H9 (cell line): ENCODE data around the gene MSI2. TPM values are rescaled to one million over a fixed set of nuclear protein-coding genes. Genes with fewer than 3 reads are reported as not detected.

Experiments used
- DNase-seq: peaks from one replicate; pipeline ENCODE4 v3.0.0-alpha.2; 2017
- H2AFZ ChIP-seq: one replicate; pipeline ENCODE4 v1.6.1; 2013; ENCODE audit warnings: mild to moderate bottlenecking, low read length, control low read depth, moderate library complexity
- H2AK5ac ChIP-seq: 2 replicates; pipeline ENCODE4 v1.6.1; 2013; ENCODE audit warnings: low read length, control low read depth, mixed read lengths; ENCODE audit not compliant: insufficient read length
- H2BK120ac ChIP-seq: one replicate; pipeline ENCODE4 v1.6.1; 2013; ENCODE audit warnings: low read depth, mild to moderate bottlenecking, low read length, control low read depth, inconsistent platforms; ENCODE audit not compliant: poor library complexity, severe bottlenecking
- H2BK12ac ChIP-seq: 2 replicates; pipeline ENCODE4 v1.6.1; 2013; ENCODE audit warnings: low read length, control low read depth, mixed read lengths, low read depth; ENCODE audit not compliant: insufficient read length
- H2BK15ac ChIP-seq: 2 replicates; pipeline ENCODE4 v1.6.1; 2013; ENCODE audit warnings: low read depth, low read length, control low read depth
- H2BK20ac ChIP-seq: one replicate; pipeline ENCODE4 v1.6.1; 2013; ENCODE audit warnings: low read depth, mild to moderate bottlenecking, low read length, control low read depth, inconsistent platforms; ENCODE audit not compliant: poor library complexity, severe bottlenecking
- H2BK5ac ChIP-seq: 2 replicates; pipeline ENCODE4 v1.6.1; 2013; ENCODE audit warnings: low read length, control low read depth, mixed read lengths; ENCODE audit not compliant: insufficient read length
- H3K14ac ChIP-seq: 2 replicates; pipeline ENCODE4 v1.6.1; 2013; ENCODE audit warnings: low read length, control low read depth; ENCODE audit not compliant: insufficient read depth
- H3K18ac ChIP-seq: 2 replicates; pipeline ENCODE4 v1.6.1; 2013; ENCODE audit warnings: low read depth, mild to moderate bottlenecking, mixed read lengths, low read length, control low read depth; ENCODE audit not compliant: insufficient read length
- H3K23ac ChIP-seq: 2 replicates; pipeline ENCODE4 v1.6.1; 2013; ENCODE audit warnings: low read length, control low read depth, mixed read lengths, low read depth; ENCODE audit not compliant: insufficient read length
- H3K23me2 ChIP-seq: 2 replicates; pipeline ENCODE4 v1.6.1; 2013; ENCODE audit warnings: low read depth, mild to moderate bottlenecking, mixed read lengths, low read length, control low read depth; ENCODE audit not compliant: insufficient read length, poor library complexity, severe bottlenecking
- H3K27ac ChIP-seq: 2 replicates; pipeline ENCODE4 v1.5.1; 2013; ENCODE audit warnings: low read length, control low read depth, mixed read lengths, low read depth; ENCODE audit not compliant: insufficient read length
- H3K27me3 ChIP-seq: 2 replicates; pipeline ENCODE4 v1.6.1; 2013; ENCODE audit warnings: low read length, control low read depth, inconsistent platforms; ENCODE audit not compliant: insufficient read depth
- H3K4ac ChIP-seq: 2 replicates; pipeline ENCODE4 v1.6.1; 2013; ENCODE audit warnings: low read depth, mild to moderate bottlenecking, control low read depth, inconsistent platforms, low read length, moderate library complexity
- H3K4me1 ChIP-seq: 2 replicates; pipeline ENCODE4 v1.6.1; 2013; ENCODE audit warnings: low read length, control low read depth, inconsistent platforms; ENCODE audit not compliant: insufficient read depth
- H3K4me2 ChIP-seq: 2 replicates; pipeline ENCODE4 v1.6.1; 2013; ENCODE audit warnings: low read length, control low read depth, mixed read lengths; ENCODE audit not compliant: insufficient read length, insufficient read depth
- H3K56ac ChIP-seq: 2 replicates; pipeline ENCODE4 v1.6.1; 2013; ENCODE audit warnings: low read depth, mild to moderate bottlenecking, mixed read lengths, low read length, control low read depth; ENCODE audit not compliant: insufficient read length
- H3K79me1 ChIP-seq: 2 replicates; pipeline ENCODE4 v1.6.1; 2013; ENCODE audit warnings: low read depth, mild to moderate bottlenecking, moderate library complexity, low read length, control low read depth, inconsistent platforms; ENCODE audit not compliant: insufficient read depth, poor library complexity, severe bottlenecking
- H3K79me2 ChIP-seq: 2 replicates; pipeline ENCODE4 v1.6.1; 2013; ENCODE audit warnings: low read length, control low read depth, inconsistent platforms; ENCODE audit not compliant: insufficient read depth
- H3K9ac ChIP-seq: 2 replicates; pipeline ENCODE4 v1.6.1; 2013; ENCODE audit warnings: low read length, control low read depth, mixed read lengths; ENCODE audit not compliant: insufficient read length; ENCODE audit errors: extremely low read depth
- H3K9me3 ChIP-seq: one replicate; pipeline ENCODE4 v1.6.1; 2013; ENCODE audit warnings: low read depth, low read length, inconsistent platforms; ENCODE audit not compliant: control insufficient read depth
- H3T11ph ChIP-seq: one replicate; pipeline ENCODE4 v1.6.1; 2013; ENCODE audit warnings: mild to moderate bottlenecking, low read length, control low read depth, inconsistent platforms
- H4K20me1 ChIP-seq: one replicate; pipeline ENCODE4 v1.6.1; 2013; ENCODE audit not compliant: control insufficient read depth, insufficient read length, insufficient read depth
- H4K5ac ChIP-seq: 2 replicates; pipeline ENCODE4 v1.6.1; 2013; ENCODE audit warnings: low read depth, mild to moderate bottlenecking, mixed read lengths, low read length, control low read depth; ENCODE audit not compliant: insufficient read length
- H4K8ac ChIP-seq: replicated peaks from 2 replicates; pipeline ENCODE4 v1.6.1; 2013; ENCODE audit warnings: low read length, control low read depth, mixed read lengths, low read depth; ENCODE audit not compliant: insufficient read length
- H4K91ac ChIP-seq: 2 replicates; pipeline ENCODE4 v1.6.1; 2013; ENCODE audit warnings: low read depth, mild to moderate bottlenecking, moderate library complexity, mixed read lengths, low read length, control low read depth; ENCODE audit not compliant: insufficient read length
- H3K27ac Mint-ChIP-seq, 3 experiments: 2 replicates in 2 of 3; 3 replicates in 1 of 3; pipeline ENCODE4 v1.8.0; 2020 to 2021; ENCODE audit warnings: mixed read lengths in 3 of 3, mild to moderate bottlenecking in 1 of 3, moderate library complexity in 1 of 3
- H3K27me3 Mint-ChIP-seq: 2 replicates; pipeline ENCODE4 v1.8.0; 2021; ENCODE audit warnings: low read depth, mild to moderate bottlenecking, moderate library complexity, mixed read lengths
- H3K36me3 Mint-ChIP-seq, 3 experiments: 2 replicates in 2 of 3; 3 replicates in 1 of 3; pipeline ENCODE4 v1.8.0; 2020 to 2021; ENCODE audit warnings: low read depth in 3 of 3, mixed read lengths in 3 of 3; ENCODE audit not compliant: insufficient read depth in 1 of 3
- H3K4me1 Mint-ChIP-seq, 2 experiments: 2 replicates each; pipeline ENCODE4 v1.8.0; 2020; ENCODE audit warnings: mixed read lengths in 2 of 2
- H3K4me3 Mint-ChIP-seq, 2 experiments: 2 replicates in 1 of 2; 3 replicates in 1 of 2; pipeline ENCODE4 v1.8.0; 2020 to 2021; ENCODE audit warnings: mild to moderate bottlenecking in 2 of 2, mixed read lengths in 2 of 2, moderate library complexity in 1 of 2
- H3K9me3 Mint-ChIP-seq, 2 experiments: 2 replicates in 1 of 2; 3 replicates in 1 of 2; pipeline ENCODE4 v1.8.0; 2020; ENCODE audit warnings: mild to moderate bottlenecking in 2 of 2, mixed read lengths in 2 of 2, moderate library complexity in 1 of 2
- WGBS: extraction: QIAGEN DNeasy Blood & Tissue Kit; methylation state at CpG from one replicate; pipeline ENCODE4 v1.1.7; 2013; ENCODE audit warnings: missing lambda C conversion rate, low lambda C conversion rate, mixed read lengths; ENCODE audit not compliant: insufficient read length; ENCODE audit errors: extremely low coverage; 5-methylcytosine and 5-hydroxymethylcytosine counted together
- total RNA-seq: library from RNA; stranded (reverse); gene quantifications from 2 replicates; pipeline ENCODE4 v1.2.1, GENCODE V29; 2021
- TF ChIP-seq, protein P1 (sequence below): fragments of 200-600 bp; sonication (generic); conservative IDR thresholded peaks from 3 replicates; pipeline ENCODE4 v1.8.0; 2021; ENCODE audit warnings: antibody characterized with exemption, mild to moderate bottlenecking

Gene MSI2
- total RNA-seq, 1 experiment from 2014 or later, result 98.5 TPM

GRCh38 chr17:57468932-57469775 is 212.8 kb downstream of the MSI2 start:
- no peak overlapping the region for H2BK15ac ChIP-seq
- H3K79me2 ChIP-seq, result no peaks in the 10 kb centered on the region
- no peak overlapping the region for H3K4me2 ChIP-seq
- Mint-ChIP-seq H3K36me3 (peaks cover 0 to 4% (median 0%) of the 10 kb centered on the region in 3 experiments; a peak in 1 of 7 replicates), H3K4me1 (peaks cover 78 to 91% of the 10 kb centered on the region in 2 experiments), H3K27ac (peak overlapping the region in 2 of 3 experiments; percentile 86 to 93; a peak in 5 of 7 replicates), H3K27me3 (no peaks in the 10 kb centered on the region), H3K9me3 (no peaks in the 10 kb centered on the region), H3K4me3 (no peak overlapping the region)
- H2BK20ac ChIP-seq, result no peak overlapping the region
- TF ChIP-seq, protein P1, sequence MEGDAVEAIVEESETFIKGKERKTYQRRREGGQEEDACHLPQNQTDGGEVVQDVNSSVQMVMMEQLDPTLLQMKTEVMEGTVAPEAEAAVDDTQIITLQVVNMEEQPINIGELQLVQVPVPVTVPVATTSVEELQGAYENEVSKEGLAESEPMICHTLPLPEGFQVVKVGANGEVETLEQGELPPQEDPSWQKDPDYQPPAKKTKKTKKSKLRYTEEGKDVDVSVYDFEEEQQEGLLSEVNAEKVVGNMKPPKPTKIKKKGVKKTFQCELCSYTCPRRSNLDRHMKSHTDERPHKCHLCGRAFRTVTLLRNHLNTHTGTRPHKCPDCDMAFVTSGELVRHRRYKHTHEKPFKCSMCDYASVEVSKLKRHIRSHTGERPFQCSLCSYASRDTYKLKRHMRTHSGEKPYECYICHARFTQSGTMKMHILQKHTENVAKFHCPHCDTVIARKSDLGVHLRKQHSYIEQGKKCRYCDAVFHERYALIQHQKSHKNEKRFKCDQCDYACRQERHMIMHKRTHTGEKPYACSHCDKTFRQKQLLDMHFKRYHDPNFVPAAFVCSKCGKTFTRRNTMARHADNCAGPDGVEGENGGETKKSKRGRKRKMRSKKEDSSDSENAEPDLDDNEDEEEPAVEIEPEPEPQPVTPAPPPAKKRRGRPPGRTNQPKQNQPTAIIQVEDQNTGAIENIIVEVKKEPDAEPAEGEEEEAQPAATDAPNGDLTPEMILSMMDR, result no peak
- H2BK12ac ChIP-seq, result no peak overlapping the region
- H2BK5ac ChIP-seq, result no peak overlapping the region
- no CpG with 5 or more reads among the region's 9 CpGs for WGBS
- no peaks in the 10 kb centered on the region; the same call in 1 of the 2 replicates for H3K27me3 ChIP-seq
- no peak overlapping the region for H3K14ac ChIP-seq
- H2BK120ac ChIP-seq, result no peak overlapping the region
- no peak overlapping the region for H3K9ac ChIP-seq
- no peak for DNase-seq
- H3K18ac ChIP-seq, result no peak overlapping the region
- H4K5ac ChIP-seq, result no peak overlapping the region
- no peak overlapping the region for H3K23ac ChIP-seq
- no peak overlapping the region for H3K56ac ChIP-seq
- no peaks in the 10 kb centered on the region for H3K79me1 ChIP-seq
- no peak overlapping the region for H4K91ac ChIP-seq
- H4K20me1 ChIP-seq, result no peaks in the 10 kb centered on the region
- H3K9me3 ChIP-seq, result no peaks in the 10 kb centered on the region
- no peak overlapping the region for H2AFZ ChIP-seq
- H3K27ac ChIP-seq, result no peak overlapping the region
- peaks cover 28% of the 10 kb centered on the region for H3K4me1 ChIP-seq
- no peak overlapping the region for H3T11ph ChIP-seq
- H3K4ac ChIP-seq, result no peak overlapping the region
- H3K23me2 ChIP-seq, result no peaks in the 10 kb centered on the region
- H4K8ac ChIP-seq, result no peak overlapping the region
- H2AK5ac ChIP-seq, result no peak overlapping the region
